WI38 (cell line): Measurements from ENCODE around the gene MRPL28.

ENCODE experiments used
- H3K4me3 ChIP-seq: 2 replicates; pipeline ENCODE4 v1.5.1; 2011; ENCODE audit warnings: low read depth, mild to moderate bottlenecking, control low read depth, low read length
- TF ChIP-seq, protein P1 (sequence below): IDR thresholded peaks from 2 replicates; pipeline ENCODE4 v1.5.1; 2012; ENCODE audit warnings: low read depth, mild to moderate bottlenecking, control low read depth, low read length

MRPL28 gene

DNA sequence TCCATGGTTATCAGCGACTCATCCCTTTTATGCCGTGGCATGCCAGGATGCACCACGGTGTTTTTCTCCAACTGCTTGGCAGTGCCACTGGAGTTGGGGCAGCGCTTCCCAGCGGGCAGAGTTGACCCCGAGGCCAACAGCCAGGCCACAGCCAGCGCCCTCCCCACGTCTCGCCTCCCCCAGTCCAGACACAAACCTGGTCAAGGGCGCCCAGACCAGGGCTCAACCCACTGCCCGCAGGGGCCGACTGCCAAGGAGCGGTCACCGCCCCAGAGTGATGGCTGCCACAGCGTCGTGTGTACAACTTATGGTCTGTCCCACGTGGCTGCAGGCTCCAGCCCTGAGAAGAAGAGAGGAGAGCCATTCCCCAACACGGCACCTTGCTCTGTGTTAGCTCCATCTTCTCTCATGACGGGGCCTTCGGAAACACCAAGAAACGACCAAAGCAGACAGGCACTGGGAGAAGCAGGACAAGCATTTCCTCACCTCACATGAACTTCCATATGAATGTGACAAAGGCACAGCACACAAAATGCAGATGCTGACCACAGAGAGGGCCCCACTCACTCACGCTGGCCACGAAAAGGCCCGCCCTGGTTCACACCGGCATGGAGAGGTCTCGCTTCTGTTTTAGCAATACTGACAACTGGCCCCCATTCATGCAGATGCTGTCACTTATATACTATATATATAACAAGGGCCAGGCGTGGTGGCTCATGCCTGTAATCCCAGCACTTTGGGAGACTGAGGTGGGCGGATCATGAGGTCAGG, 44.8 kb downstream of the MRPL28 start:
- TF ChIP-seq, protein P1, sequence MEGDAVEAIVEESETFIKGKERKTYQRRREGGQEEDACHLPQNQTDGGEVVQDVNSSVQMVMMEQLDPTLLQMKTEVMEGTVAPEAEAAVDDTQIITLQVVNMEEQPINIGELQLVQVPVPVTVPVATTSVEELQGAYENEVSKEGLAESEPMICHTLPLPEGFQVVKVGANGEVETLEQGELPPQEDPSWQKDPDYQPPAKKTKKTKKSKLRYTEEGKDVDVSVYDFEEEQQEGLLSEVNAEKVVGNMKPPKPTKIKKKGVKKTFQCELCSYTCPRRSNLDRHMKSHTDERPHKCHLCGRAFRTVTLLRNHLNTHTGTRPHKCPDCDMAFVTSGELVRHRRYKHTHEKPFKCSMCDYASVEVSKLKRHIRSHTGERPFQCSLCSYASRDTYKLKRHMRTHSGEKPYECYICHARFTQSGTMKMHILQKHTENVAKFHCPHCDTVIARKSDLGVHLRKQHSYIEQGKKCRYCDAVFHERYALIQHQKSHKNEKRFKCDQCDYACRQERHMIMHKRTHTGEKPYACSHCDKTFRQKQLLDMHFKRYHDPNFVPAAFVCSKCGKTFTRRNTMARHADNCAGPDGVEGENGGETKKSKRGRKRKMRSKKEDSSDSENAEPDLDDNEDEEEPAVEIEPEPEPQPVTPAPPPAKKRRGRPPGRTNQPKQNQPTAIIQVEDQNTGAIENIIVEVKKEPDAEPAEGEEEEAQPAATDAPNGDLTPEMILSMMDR = no peak
- H3K4me3 ChIP-seq = no peak overlapping the region

DNA sequence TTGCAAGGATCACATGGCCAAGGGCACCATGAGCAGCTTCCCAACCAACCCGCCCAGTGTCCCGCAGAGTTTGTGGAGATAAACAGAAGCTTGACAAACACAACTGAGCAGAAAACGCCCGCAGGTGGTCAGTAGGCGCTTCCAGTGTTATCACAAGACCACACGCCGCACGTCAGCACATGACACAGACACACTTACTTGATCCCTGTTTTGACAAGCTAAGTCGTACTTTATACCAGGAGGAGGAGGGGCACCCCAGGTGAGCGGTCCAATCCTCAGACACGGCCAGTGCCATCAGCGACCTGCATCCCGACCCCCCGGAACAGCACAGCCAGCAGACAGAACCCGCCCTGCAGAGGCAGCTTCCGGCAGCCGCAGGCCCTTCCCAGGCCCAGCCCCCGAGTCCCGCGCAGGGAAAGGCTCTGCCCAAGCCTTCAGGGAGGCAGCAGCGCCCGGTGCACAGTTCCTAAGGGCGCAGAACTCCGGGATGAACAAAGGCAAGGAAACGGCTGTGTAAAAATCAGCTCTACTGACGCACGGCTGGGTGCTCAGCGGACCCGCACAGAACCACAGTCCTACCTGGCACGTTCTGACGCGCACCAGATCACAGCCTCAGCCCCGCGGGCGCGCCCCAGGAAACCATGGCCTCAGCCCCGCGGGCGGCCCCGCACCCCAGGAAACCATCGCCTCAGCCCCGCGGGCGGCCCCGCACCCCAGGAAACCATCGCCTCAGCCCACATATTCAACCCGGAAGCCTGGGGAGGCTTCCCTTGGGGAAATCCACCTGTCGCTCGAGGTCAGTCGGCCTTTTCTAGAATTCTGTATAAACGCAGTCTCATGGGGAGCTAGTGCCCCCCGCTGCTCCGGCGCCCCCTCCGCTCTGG, 45.6 kb downstream of the MRPL28 start:
- TF ChIP-seq, protein P1 = no peak
- H3K4me3 ChIP-seq = no peak overlapping the region

DNA sequence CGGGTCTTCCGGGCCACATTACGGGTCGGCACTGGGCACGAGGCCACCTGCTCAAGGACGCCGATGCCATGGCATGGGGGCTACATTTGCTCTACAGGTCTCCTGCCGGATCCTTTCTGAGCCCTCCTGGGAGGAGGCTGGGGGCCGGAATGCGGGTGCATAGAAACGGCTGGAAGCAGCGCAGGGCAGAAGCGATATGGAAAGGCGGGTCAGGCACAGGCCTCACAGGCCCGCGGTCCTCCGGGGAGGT, 46.2 kb downstream of the MRPL28 start:
- H3K4me3 ChIP-seq = no peak overlapping the region
- TF ChIP-seq, protein P1 = no peak

DNA sequence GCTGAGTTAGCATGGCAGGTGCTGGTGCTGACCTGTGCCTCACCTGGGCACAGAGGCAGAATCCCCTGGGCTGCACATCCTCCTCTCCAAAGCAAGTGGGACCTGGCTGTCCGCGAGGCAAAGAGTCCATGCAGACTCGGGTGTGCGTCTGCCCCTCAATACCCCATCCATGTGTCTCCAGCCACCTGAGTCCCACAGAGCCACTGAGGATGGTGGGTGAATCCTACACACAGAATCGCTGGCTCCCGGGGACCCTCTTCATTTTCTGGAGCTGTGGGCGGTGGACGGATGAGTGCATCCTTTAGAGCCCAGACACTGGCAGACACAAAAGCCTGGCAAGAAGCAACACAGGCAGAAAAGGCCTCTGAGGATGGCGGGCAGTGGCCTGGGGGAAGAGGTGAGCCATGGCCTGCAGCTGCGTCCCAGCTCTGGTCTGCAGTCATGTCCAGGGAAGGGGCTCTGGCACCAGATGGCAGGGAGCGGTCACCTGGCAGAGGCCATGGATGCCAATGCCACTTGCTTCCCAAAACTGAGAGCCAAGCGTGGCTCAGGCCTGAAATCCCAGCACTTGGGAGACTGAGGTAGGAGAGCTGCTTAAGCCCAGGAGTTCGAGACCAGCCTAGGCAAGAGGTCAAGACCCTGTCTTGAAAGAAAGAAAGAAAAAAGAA, 47.7 kb downstream of the MRPL28 start:
- H3K4me3 ChIP-seq = no peak overlapping the region
- TF ChIP-seq, protein P1 = no peak

DNA sequence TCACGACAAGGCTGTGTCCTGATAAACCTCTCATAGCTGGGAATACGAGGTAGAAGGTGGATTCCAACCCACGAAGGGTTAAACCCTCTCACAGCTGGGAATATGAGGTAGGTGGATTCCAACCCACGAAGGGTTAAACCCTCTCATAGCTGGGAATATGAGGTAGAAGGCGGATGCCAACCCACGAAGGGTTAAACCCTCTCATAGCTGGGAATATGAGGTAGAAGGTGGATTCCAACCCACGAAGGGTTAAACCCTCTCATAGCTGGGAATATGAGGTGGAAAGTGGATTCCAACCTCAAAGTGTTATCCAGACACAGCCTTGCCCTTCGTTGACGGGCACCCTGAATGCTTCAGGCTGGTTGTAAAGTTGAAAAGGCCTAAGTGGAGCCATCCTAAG, 48.8 kb downstream of the MRPL28 start:
- no peak overlapping the region for H3K4me3 ChIP-seq
- TF ChIP-seq, protein P1 = no peak

DNA sequence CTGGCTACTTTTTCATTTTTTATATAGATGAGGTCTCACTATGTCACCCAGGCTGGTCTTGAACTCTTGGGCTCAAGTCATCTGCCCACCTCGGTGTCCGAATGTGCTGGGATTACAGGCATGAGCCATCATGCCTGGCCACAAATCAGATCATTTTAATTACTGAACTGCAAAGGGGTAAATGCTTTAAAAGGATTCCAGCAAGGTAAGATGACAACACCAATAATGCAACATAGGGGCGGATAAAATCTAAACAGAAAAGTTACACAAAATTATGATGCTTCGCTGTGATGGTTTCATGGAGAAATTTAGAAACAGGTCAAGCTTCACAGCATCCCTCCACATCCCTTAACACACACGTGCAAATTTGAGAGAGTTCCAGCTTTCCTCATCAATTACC, 50.1 kb downstream of the MRPL28 start:
- no peak overlapping the region for H3K4me3 ChIP-seq
- TF ChIP-seq, protein P1 = no peak

DNA sequence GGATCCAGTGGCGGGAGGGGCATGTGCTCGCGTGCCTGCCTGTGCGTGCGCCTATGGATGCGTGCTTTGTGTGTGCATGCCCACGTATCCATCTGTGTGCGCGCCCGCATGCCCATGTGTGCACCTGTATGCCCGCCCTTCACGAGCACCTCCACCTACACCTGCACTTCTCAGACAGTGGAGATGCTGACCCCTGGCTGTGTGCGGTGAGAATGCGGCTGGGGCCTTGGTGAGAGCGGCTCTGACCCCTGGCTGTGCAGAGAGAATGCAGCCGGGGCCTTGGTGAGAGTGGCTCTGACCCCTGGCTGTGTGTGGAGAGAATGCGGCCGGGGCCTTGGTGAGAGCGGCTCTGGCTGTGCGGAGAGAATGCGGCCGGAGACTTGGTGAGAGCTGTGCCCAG, 51.7 kb downstream of the MRPL28 start:
- H3K4me3 ChIP-seq = no peak overlapping the region
- TF ChIP-seq, protein P1 = no peak
